Trophoblast cell (in vitro differentiated cells and primary cell): ENCODE results near the gene RAB3C.

Experiments
- DNase-seq, 2 donors: peaks; one replicate each; pipeline ENCODE4 v3.0.0-alpha.2; 2016
- H2AFZ ChIP-seq: 2 replicates; pipeline ENCODE4 v1.6.1; 2013; ENCODE audit warnings: low read length, moderate library complexity, mild to moderate bottlenecking; ENCODE audit not compliant: insufficient read depth, poor library complexity
- H2AK5ac ChIP-seq: 2 replicates; pipeline ENCODE4 v1.6.1; 2013; ENCODE audit warnings: mild to moderate bottlenecking, low read length
- H2BK120ac ChIP-seq: 2 replicates; pipeline ENCODE4 v1.6.1; 2013; ENCODE audit warnings: low read length, mild to moderate bottlenecking, moderate library complexity; ENCODE audit not compliant: insufficient read depth, poor library complexity
- H2BK12ac ChIP-seq: 2 replicates; pipeline ENCODE4 v1.6.1; 2013; ENCODE audit warnings: mild to moderate bottlenecking, low read length, moderate library complexity
- H2BK5ac ChIP-seq: 2 replicates; pipeline ENCODE4 v1.6.1; 2013; ENCODE audit warnings: low read length, low read depth, moderate library complexity, mild to moderate bottlenecking; ENCODE audit not compliant: poor library complexity
- H3K14ac ChIP-seq: 2 replicates; pipeline ENCODE4 v1.6.1; 2013; ENCODE audit warnings: mild to moderate bottlenecking, low read length
- H3K18ac ChIP-seq: 2 replicates; pipeline ENCODE4 v1.6.1; 2013; ENCODE audit warnings: mild to moderate bottlenecking, low read length
- H3K23ac ChIP-seq: 2 replicates; pipeline ENCODE4 v1.6.1; 2013; ENCODE audit warnings: low read length
- H3K27ac ChIP-seq: 2 replicates; pipeline ENCODE4 v1.5.1; 2013; ENCODE audit warnings: low read depth, mild to moderate bottlenecking, inconsistent platforms, low read length, moderate library complexity
- H3K27me3 ChIP-seq: 2 replicates; pipeline ENCODE4 v1.6.1; 2013; ENCODE audit warnings: inconsistent platforms, mild to moderate bottlenecking, low read length, moderate library complexity; ENCODE audit not compliant: insufficient read depth
- H3K36me3 ChIP-seq, 2 experiments: 1 replicate in 1 of 2; 2 replicates in 1 of 2; pipeline ENCODE4 v1.6.1; 2013; ENCODE audit warnings: low read length in 2 of 2, mild to moderate bottlenecking in 2 of 2, moderate library complexity in 1 of 2; ENCODE audit not compliant: insufficient read depth in 2 of 2, control insufficient read depth in 1 of 2
- H3K4ac ChIP-seq: 2 replicates; pipeline ENCODE4 v1.6.1; 2013; ENCODE audit warnings: low read depth, mild to moderate bottlenecking, low read length, moderate library complexity
- H3K4me1 ChIP-seq, 2 experiments: 1 replicate in 1 of 2; 2 replicates in 1 of 2; pipeline ENCODE4 v1.6.1; 2013; ENCODE audit warnings: low read length in 2 of 2, mild to moderate bottlenecking in 2 of 2, moderate library complexity in 1 of 2; ENCODE audit not compliant: insufficient read depth in 2 of 2, control insufficient read depth in 1 of 2
- H3K4me2 ChIP-seq: 2 replicates; pipeline ENCODE4 v1.6.1; 2013; ENCODE audit warnings: inconsistent platforms, mild to moderate bottlenecking, low read length, moderate library complexity
- H3K4me3 ChIP-seq: 2 replicates; pipeline ENCODE4 v1.5.1; 2013; ENCODE audit warnings: mild to moderate bottlenecking, low read depth, low read length, inconsistent platforms
- H3K79me1 ChIP-seq: one replicate; pipeline ENCODE4 v1.6.1; 2013; ENCODE audit warnings: low read length
- H3K79me2 ChIP-seq: 2 replicates; pipeline ENCODE4 v1.6.1; 2013; ENCODE audit warnings: low read length, mild to moderate bottlenecking; ENCODE audit not compliant: control insufficient read depth, insufficient read depth, poor library complexity
- H3K9ac ChIP-seq: 2 replicates; pipeline ENCODE4 v1.6.1; 2013; ENCODE audit warnings: mild to moderate bottlenecking, low read length
- H3K9me3 ChIP-seq: 2 replicates; pipeline ENCODE4 v1.6.1; 2013; ENCODE audit warnings: low read depth, mild to moderate bottlenecking, control low read depth, inconsistent platforms, low read length; ENCODE audit not compliant: insufficient read depth
- H4K12ac ChIP-seq: 2 replicates; pipeline ENCODE4 v1.6.1; 2013; ENCODE audit warnings: low read depth, mild to moderate bottlenecking, low read length, moderate library complexity
- H4K8ac ChIP-seq: 2 replicates; pipeline ENCODE4 v1.6.1; 2013; ENCODE audit warnings: low read depth, mild to moderate bottlenecking, low read length, moderate library complexity
- H4K91ac ChIP-seq: one replicate; pipeline ENCODE4 v1.6.1; 2013; ENCODE audit warnings: low read depth, mild to moderate bottlenecking, low read length, moderate library complexity
- WGBS: extraction: QIAGEN DNeasy Blood & Tissue Kit; methylation state at CpG from one replicate; pipeline ENCODE4 v1.1.7; 2013; ENCODE audit warnings: missing lambda C conversion rate; ENCODE audit not compliant: insufficient read length, insufficient coverage; ENCODE audit errors: extremely low coverage; 5-methylcytosine and 5-hydroxymethylcytosine counted together

The RAB3C gene

DNA sequence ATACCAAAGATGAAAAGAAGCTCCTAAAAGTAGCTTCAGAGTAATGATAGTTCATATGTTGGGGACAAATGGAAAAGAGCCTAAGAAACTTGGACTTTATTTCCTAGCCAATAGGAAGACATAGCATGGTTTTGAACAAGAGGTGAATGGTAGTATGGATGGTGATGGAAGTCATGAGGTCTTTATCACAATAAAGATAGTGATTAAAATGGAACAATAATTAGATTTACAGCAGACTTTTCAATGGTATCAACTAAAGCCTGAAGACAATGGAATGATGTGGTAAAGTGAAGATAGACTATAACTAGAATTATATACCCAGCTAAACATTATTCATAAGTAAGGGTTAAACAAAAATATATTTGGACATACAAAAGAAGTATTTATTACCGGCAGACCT, 131.2 kb downstream of the RAB3C start:
- Histone ChIP-seq H3K79me1 (no peaks in the 10 kb centered on the region), H2BK5ac (no peak overlapping the region), H3K9ac (no peak overlapping the region), H3K18ac (no peak overlapping the region), H4K8ac (no peak overlapping the region), H3K4me1 (no peaks in the 10 kb centered on the region), H3K27ac (no peak overlapping the region), H3K14ac (no peak overlapping the region), H3K36me3 (no peaks in the 10 kb centered on the region), H3K27me3 (no peaks in the 10 kb centered on the region), H3K9me3 (no peaks in the 10 kb centered on the region), H3K79me2 (no peaks in the 10 kb centered on the region), H3K4me2 (no peak overlapping the region), H2AK5ac (no peak overlapping the region), H2BK12ac (no peak overlapping the region), H3K23ac (no peak overlapping the region), H4K12ac (no peak overlapping the region), H3K4ac (no peak overlapping the region), H2BK120ac (no peak overlapping the region), H3K4me3 (no peak overlapping the region), H4K91ac (no peak overlapping the region), H2AFZ (no peak overlapping the region)
- no CpG with 5 or more reads among the region's 1 CpG for WGBS
- DNase-seq = no peak

DNA sequence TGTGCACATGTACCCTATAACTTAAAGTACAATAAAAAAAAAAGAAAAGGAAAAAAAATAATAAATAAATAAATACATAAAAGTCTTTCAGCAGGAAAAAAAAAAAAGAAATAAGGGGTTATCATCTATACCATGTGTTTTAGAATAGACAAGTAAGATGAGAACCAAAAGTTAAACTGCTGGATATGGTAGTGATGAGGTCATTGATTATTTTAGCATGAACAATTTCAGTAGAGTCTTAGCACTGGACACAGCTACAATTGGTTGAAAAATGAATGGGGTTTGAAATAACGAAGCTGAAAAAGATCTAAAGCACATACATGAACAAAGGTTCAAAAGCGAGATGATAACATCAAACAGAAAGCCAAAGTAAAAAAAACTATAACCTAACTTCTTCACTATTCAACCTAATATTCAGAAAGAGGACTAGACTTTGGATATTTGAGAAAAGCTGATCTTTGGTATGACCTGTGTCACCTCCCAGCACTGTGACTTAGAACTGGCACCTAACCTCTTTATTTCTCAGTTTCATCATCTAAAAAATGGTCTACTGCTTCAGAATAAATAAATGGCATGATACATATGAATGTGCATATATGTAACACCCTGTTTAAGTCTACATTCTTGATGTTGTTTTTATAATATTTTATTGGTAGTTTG, 133.3 kb downstream of the RAB3C start:
- Histone ChIP-seq H2AK5ac (no peak overlapping the region), H3K18ac (no peak overlapping the region), H3K4me1 (no peaks in the 10 kb centered on the region), H4K8ac (no peak overlapping the region), H3K9ac (no peak overlapping the region), H3K14ac (no peak overlapping the region), H3K27me3 (no peaks in the 10 kb centered on the region), H2BK12ac (no peak overlapping the region), H4K12ac (no peak overlapping the region), H3K79me2 (no peaks in the 10 kb centered on the region), H3K9me3 (no peaks in the 10 kb centered on the region), H3K27ac (no peak overlapping the region), H2BK5ac (no peak overlapping the region), H4K91ac (no peak overlapping the region), H3K4ac (no peak overlapping the region), H3K36me3 (no peaks in the 10 kb centered on the region), H2AFZ (no peak overlapping the region), H3K23ac (no peak overlapping the region), H3K4me3 (no peak overlapping the region), H3K79me1 (no peaks in the 10 kb centered on the region), H3K4me2 (no peak overlapping the region), H2BK120ac (no peak overlapping the region)
- DNase-seq = no peak
- no CpG with 5 or more reads among the region's 2 CpGs for WGBS

DNA sequence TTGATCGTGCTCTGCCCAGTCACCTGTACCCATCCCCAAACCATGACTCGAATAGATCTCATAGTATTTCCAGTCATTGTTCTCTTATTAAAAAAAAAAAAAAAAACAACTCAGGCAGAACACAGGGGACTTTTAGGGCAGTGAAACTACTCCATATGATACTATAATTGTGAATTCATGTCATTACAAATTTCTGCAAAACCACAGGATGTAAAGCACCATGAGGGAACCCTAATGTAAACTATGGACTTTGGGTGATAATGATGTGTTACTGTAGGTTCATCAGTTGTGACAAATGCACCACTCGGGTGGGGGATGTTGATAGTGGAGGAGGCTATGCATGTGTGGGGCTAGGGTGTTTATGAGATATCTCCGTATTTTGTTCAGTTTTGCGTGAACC, 133.8 kb downstream of the RAB3C start:
- H3K9me3 ChIP-seq = no peaks in the 10 kb centered on the region
- no peak for DNase-seq
- no peak overlapping the region for H2BK120ac ChIP-seq
- WGBS = no CpG with 5 or more reads among the region's 5 CpGs
- no peaks in the 10 kb centered on the region for H3K36me3 ChIP-seq
- no peak overlapping the region for H3K18ac ChIP-seq
- H3K4me1 ChIP-seq = no peaks in the 10 kb centered on the region
- no peak overlapping the region for H4K91ac ChIP-seq
- H3K4me3 ChIP-seq = no peak overlapping the region
- no peak overlapping the region for H3K4me2 ChIP-seq
- H3K79me2 ChIP-seq = no peaks in the 10 kb centered on the region
- H3K27me3 ChIP-seq = no peaks in the 10 kb centered on the region
- no peak overlapping the region for H2AK5ac ChIP-seq
- no peak overlapping the region for H3K4ac ChIP-seq
- H3K27ac ChIP-seq = no peak overlapping the region
- no peaks in the 10 kb centered on the region for H3K79me1 ChIP-seq
- H2BK5ac ChIP-seq = no peak overlapping the region
- no peak overlapping the region for H2AFZ ChIP-seq
- no peak overlapping the region for H3K14ac ChIP-seq
- no peak overlapping the region for H2BK12ac ChIP-seq
- H3K23ac ChIP-seq = no peak overlapping the region
- no peak overlapping the region for H4K8ac ChIP-seq
- no peak overlapping the region for H4K12ac ChIP-seq
- H3K9ac ChIP-seq = no peak overlapping the region

- WGBS = no CpG with 5 or more reads among the region's 5 CpGs
- Histone ChIP-seq H3K4me3 (no peak overlapping the region), H3K9me3 (no peaks in the 10 kb centered on the region), H3K36me3 (no peaks in the 10 kb centered on the region), H2BK5ac (no peak overlapping the region), H2AFZ (no peak overlapping the region), H3K27me3 (no peaks in the 10 kb centered on the region), H4K12ac (no peak overlapping the region), H4K8ac (no peak overlapping the region), H3K9ac (no peak overlapping the region), H3K79me2 (no peaks in the 10 kb centered on the region), H4K91ac (no peak overlapping the region), H2BK120ac (no peak overlapping the region), H3K79me1 (no peaks in the 10 kb centered on the region), H3K14ac (no peak overlapping the region), H3K4ac (no peak overlapping the region), H2AK5ac (no peak overlapping the region), H3K27ac (no peak overlapping the region), H2BK12ac (no peak overlapping the region), H3K4me1 (no peaks in the 10 kb centered on the region), H3K4me2 (no peak overlapping the region), H3K18ac (no peak overlapping the region), H3K23ac (no peak overlapping the region)
- DNase-seq = peak in 1 of 2 donors; percentile 51
These were observed 134.6 kb downstream of the RAB3C start for GRCh38 chr5:58717303-58718007.
